ENCODE data around the gene NAA10.

The NAA10 gene

DNA sequence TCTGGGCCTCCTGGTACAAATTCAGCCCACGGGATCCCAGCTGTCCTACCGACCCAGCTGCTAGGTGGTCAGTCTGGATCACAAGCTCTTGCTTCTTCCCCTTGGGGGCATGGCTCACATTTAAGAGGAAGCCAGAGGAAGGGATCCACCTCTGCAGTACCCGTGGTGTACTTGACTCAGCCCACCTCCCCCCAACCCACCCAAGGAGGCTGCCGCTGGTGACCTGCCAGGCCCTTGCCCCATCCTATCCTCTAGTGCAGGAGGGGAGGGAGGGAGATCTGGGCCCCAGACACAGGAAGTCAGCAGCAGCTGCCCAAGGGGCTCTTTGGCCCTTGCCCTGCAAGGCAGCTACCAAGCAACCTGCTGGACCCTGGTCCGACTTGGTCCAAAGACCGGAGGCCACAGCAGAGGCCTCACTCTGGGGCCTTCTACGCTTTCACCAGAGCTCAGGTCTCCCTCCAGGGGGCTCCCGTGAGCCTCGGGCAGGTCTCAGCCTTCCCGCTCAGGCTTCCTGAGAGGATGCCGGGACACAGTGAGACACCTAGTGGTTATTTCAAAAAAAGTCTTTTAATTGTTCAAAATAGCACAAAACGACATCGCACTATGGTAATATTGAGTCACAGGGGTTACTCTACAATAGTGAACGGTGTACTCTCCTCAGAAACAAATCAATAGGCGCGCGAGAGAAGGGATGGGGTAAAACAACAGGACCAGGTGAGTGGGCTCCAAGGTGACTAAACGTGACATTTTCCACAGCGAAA, 12.4 kb upstream of the NAA10 start:
- TF ChIP-seq, protein P1, sequence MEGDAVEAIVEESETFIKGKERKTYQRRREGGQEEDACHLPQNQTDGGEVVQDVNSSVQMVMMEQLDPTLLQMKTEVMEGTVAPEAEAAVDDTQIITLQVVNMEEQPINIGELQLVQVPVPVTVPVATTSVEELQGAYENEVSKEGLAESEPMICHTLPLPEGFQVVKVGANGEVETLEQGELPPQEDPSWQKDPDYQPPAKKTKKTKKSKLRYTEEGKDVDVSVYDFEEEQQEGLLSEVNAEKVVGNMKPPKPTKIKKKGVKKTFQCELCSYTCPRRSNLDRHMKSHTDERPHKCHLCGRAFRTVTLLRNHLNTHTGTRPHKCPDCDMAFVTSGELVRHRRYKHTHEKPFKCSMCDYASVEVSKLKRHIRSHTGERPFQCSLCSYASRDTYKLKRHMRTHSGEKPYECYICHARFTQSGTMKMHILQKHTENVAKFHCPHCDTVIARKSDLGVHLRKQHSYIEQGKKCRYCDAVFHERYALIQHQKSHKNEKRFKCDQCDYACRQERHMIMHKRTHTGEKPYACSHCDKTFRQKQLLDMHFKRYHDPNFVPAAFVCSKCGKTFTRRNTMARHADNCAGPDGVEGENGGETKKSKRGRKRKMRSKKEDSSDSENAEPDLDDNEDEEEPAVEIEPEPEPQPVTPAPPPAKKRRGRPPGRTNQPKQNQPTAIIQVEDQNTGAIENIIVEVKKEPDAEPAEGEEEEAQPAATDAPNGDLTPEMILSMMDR (IDR thresholded peaks at IDR 0.05), result peak; percentile 70
- peak overlapping the region in 1 of 2 donors; percentile 71 for H3K27ac ChIP-seq
- no peak for DNase-seq (ENCODE audit: low spot score)
- no peak overlapping the region for H3K4me3 ChIP-seq

- no peak for DNase-seq (ENCODE audit: low spot score)
- TF ChIP-seq, protein P1 (IDR thresholded peaks at IDR 0.05), result no peak
- Histone ChIP-seq H3K27ac (no peak overlapping the region), H3K4me3 (no peak overlapping the region)
Measured at GRCh38 chrX:153945956-153946943, 11.4 kb upstream of the NAA10 start.

GRCh38 chrX:153944800-153945150, 9.9 kb upstream of the NAA10 start:
- TF ChIP-seq, protein P1 (IDR thresholded peaks at IDR 0.05), result no peak
- DNase-seq (ENCODE audit: low spot score), result no peak
- Histone ChIP-seq H3K4me3 (peak overlapping the region; percentile 65), H3K27ac (peak overlapping the region; percentile 37 to 66)

GRCh38 chrX:153944140-153944799, 9.4 kb upstream of the NAA10 start, which contains the start of gene RENBP:
Gene RENBP, minus strand, starts transcription at chrX:153944643. Its CDS starts 33 bp downstream, at chrX:153944610.
- H3K27ac ChIP-seq, result peak within 1 kb of the TSS; percentile 37 to 66
- peak within 1 kb of the TSS; percentile 65 for H3K4me3 ChIP-seq

GRCh38 chrX:153941336-153942252, 6.8 kb upstream of the NAA10 start:
- H3K27ac ChIP-seq, result peak overlapping the region in 1 of 2 donors; percentile 51

More at GRCh38 chrX:153944140-153944799, 9.4 kb upstream of the NAA10 start, which contains the start of gene RENBP:
- no peak for DNase-seq (ENCODE audit: low spot score)
- TF ChIP-seq, protein P1 (IDR thresholded peaks at IDR 0.05), result no peak

More at GRCh38 chrX:153941336-153942252, 6.8 kb upstream of the NAA10 start:
- no peak for DNase-seq (ENCODE audit: low spot score)
- TF ChIP-seq, protein P1 (IDR thresholded peaks at IDR 0.05), result no peak
- H3K4me3 ChIP-seq, result peak overlapping the region; percentile 21
